Coronary artery (tissue), 2 donors: ENCODE results near the gene OR1S1.

Source experiments
- DNase-seq: peaks from one replicate; pipeline ENCODE4 v3.0.0-alpha.2; 2017; ENCODE audit warnings: low spot score
- H3K27ac ChIP-seq, 2 donors: fragments of 200-600 bp; sonication (generic); one replicate each; pipeline ENCODE4 v1.5.1; 2016 to 2019
- H3K4me3 ChIP-seq: fragments of 200-600 bp; sonication (generic); 2 replicates; pipeline ENCODE4 v1.5.1; 2016; ENCODE audit warnings: mild to moderate bottlenecking, moderate library complexity
- TF ChIP-seq, protein P1 (sequence below): fragments of 200-600 bp; sonication (generic); IDR thresholded peaks from one replicate; pipeline ENCODE4 v1.5.1; 2019; ENCODE audit warnings: antibody characterized with exemption

OR1S1 gene

DNA sequence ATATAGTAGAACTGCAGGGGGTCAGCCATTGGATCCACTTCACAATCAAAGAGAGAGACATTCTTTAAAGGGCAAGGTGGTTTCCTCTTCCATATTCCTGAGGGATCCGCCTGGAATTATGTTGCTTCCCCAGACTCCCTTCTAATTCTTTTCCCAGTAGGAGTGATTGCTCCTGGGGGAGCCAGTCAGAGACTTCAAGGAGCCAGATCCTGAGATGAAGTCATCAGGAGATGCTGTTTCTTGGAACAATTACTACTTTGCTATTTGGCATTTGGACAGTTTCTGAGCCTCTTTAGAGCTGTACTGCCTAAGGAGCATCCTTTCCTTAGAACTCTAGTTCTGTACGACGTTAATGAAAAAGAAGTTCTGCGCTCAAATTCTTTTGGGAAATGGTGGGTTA is 25.6 kb upstream of the OR1S1 start:
- Histone ChIP-seq H3K27ac (no peak overlapping the region), H3K4me3 (no peak overlapping the region)
- DNase-seq, result no peak
- TF ChIP-seq, protein P1, sequence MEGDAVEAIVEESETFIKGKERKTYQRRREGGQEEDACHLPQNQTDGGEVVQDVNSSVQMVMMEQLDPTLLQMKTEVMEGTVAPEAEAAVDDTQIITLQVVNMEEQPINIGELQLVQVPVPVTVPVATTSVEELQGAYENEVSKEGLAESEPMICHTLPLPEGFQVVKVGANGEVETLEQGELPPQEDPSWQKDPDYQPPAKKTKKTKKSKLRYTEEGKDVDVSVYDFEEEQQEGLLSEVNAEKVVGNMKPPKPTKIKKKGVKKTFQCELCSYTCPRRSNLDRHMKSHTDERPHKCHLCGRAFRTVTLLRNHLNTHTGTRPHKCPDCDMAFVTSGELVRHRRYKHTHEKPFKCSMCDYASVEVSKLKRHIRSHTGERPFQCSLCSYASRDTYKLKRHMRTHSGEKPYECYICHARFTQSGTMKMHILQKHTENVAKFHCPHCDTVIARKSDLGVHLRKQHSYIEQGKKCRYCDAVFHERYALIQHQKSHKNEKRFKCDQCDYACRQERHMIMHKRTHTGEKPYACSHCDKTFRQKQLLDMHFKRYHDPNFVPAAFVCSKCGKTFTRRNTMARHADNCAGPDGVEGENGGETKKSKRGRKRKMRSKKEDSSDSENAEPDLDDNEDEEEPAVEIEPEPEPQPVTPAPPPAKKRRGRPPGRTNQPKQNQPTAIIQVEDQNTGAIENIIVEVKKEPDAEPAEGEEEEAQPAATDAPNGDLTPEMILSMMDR, result no peak

GRCh38 chr11:58188770-58189169 is 23.8 kb upstream of the OR1S1 start, which contains the start of gene OR9Q2:
Gene OR9Q2 (plus strand): TSS chr11:58189070. CDS start chr11:58190491, 1,421 bp downstream.
- TF ChIP-seq, protein P1, result no peak
- H3K4me3 ChIP-seq, result no peak within 1 kb of the TSS
- no peak for DNase-seq
- no peak within 1 kb of the TSS for H3K27ac ChIP-seq

- DNase-seq, result no peak
- H3K4me3 ChIP-seq, result no peak overlapping the region
- H3K27ac ChIP-seq, result no peak overlapping the region
- TF ChIP-seq, protein P1, result no peak
These were observed 20.3 kb upstream of the OR1S1 start for GRCh38 chr11:58192229-58192628.

- no peak overlapping the region for H3K27ac ChIP-seq
- TF ChIP-seq, protein P1, result no peak
- no peak overlapping the region for H3K4me3 ChIP-seq
- no peak for DNase-seq
These were observed 19.1 kb upstream of the OR1S1 start for GRCh38 chr11:58193391-58193790.

DNA sequence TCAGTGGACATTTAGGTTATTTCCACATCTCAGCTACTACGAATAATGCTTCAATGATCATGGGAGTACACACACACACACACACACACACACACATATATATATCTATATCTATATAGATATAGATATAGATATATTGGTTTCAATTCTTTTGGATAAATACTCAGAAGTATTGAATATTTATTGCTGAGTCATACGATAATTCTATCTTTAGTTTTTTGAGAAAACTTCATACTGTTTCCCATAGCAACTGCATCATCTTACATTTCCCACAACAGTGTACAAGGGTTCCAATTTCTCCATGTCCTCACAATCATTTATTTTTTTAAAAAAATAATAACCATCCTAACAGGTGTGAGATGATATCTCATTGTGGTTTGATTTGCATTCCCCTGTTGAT is 16.6 kb upstream of the OR1S1 start:
- no peak for DNase-seq
- TF ChIP-seq, protein P1, result no peak
- Histone ChIP-seq H3K4me3 (no peak overlapping the region), H3K27ac (no peak overlapping the region)

DNA sequence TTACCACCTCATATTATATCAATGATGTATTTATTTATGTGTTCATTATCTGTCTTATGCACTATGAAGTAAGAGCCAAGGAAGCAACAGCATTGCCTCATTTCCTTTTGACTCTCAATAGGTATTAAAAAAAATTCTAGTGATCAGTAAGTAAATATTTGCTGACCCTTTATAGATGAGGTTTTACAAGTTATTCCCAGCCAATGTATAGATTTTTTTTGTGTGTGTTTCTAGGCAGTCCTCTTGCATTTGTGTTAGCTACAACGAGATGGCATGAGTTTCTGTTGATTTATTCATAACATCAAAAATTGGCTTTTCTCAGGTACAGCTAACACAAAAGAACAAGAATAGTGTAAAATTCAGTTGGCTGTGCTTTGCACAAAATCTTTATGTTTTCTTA is 13.2 kb upstream of the OR1S1 start:
- no peak overlapping the region for H3K27ac ChIP-seq
- TF ChIP-seq, protein P1, result no peak
- no peak overlapping the region for H3K4me3 ChIP-seq
- no peak for DNase-seq

GRCh38 chr11:58204042-58204441 is 8.5 kb upstream of the OR1S1 start, which contains the start of gene OR1S2:
Gene OR1S2 (minus strand): TSS chr11:58204142. CDS start chr11:58204142, 0 bp downstream.
- DNase-seq, result no peak

More at GRCh38 chr11:58204042-58204441, 8.5 kb upstream of the OR1S1 start, which contains the start of gene OR1S2:
- TF ChIP-seq, protein P1, result no peak
- Histone ChIP-seq H3K4me3 (no peak within 1 kb of the TSS), H3K27ac (no peak within 1 kb of the TSS)
